Motor neuron (in vitro differentiated cells): ENCODE results near the gene YIPF7. TPM values are rescaled to one million over a fixed set of nuclear protein-coding genes. Genes with fewer than 3 reads are reported as not detected.

Experiments used
- ATAC-seq, 8 experiments: fragments of 200-7000 bp; cut with Tn5 transposase; replicated peaks in 6 of 8; 2 replicates each; pipeline ENCODE4 v1.8.0; 2021; ENCODE audit warnings: mild to moderate bottlenecking in 8 of 8, moderate library complexity in 8 of 8
- H3K27ac ChIP-seq, 2 donors: fragments of 250-450 bp; sonication (Bioruptor Pico); 2 replicates each; pipeline ENCODE4 v1.9.0; 2021; ENCODE audit warnings: antibody characterized with exemption in 2 of 2, mild to moderate bottlenecking in 2 of 2, moderate library complexity in 1 of 2
- H3K4me1 ChIP-seq, 2 donors: fragments of 250-450 bp; sonication (Bioruptor Pico); replicated peaks in 1 of 2; 2 replicates each; pipeline ENCODE4 v1.6.1; 2021; ENCODE audit warnings: antibody characterized with exemption in 2 of 2, mild to moderate bottlenecking in 2 of 2, moderate library complexity in 1 of 2
- H3K4me3 ChIP-seq, 5 donors: fragments of 250-450 bp; sonication (Bioruptor Pico); 2 replicates each; pipeline ENCODE4 v1.9.0; 2021; ENCODE audit warnings: antibody characterized with exemption in 5 of 5, mild to moderate bottlenecking in 5 of 5, moderate library complexity in 4 of 5
- WGBS, 10 experiments: fragments of 450-650 bp; shearing (Covaris generic); methylation state at CpG; one replicate each; pipeline ENCODE4 v1.0.0; 2022; 5-methylcytosine and 5-hydroxymethylcytosine counted together
- in situ Hi-C, 9 experiments: fragments of 400-800 bp; cut with MboI; loops; one replicate each; pipeline ENCODE4 v1.15.0; 2021; ENCODE audit warnings: low sequenced_read_pairs in 9 of 9, low pct_unique_long_range_greater_than_20kb in 2 of 9; ENCODE audit not compliant: unreplicated experiment in 9 of 9
- total RNA-seq, 8 experiments: library from RNA; unstranded; fragments of 300-600 nt; gene quantifications; 2 replicates each; pipeline versions ENCODE4 v1.2.3 to v1.2.4, GENCODE V29; 2022

Gene YIPF7
- total RNA-seq, 8 experiments from 2014 or later: 0.18 to 0.71 (median 0.39) TPM; not detected in 4

DNA sequence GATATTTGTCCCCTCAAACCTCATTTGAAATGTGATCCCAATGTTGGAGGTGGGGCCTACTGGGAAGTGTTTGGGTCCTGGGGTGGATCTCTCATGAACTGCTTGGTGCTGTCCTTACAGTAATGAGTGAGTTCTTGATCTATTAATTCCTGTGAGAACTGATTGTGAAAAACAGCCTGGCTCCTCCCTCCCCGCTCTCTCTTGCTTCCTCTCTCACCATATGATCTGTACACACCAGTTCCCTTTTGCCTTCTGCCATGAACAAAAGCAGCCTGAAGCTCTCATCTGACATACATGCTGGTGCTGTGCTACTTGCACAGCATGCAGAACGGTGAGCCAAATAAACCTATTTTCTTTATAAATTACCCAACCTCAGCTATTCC lies 11.2 kb upstream of the YIPF7 start:
- no peak overlapping the region for H3K27ac ChIP-seq
- in situ Hi-C loops: no loop called here
- peak in 3 of 8 experiments; percentile 56 to 81 (median 74) for ATAC-seq
- no peak overlapping the region for H3K4me3 ChIP-seq
- 14 to 80% (median 38%) methylated on average over 1 to 2 of the region's 2 CpGs; no CpG with 5 or more reads in 2 of the 10 experiments for WGBS, 10 experiments
- H3K4me1 ChIP-seq: no peaks in the 10 kb centered on the region

GRCh38 chr4:44661940-44662622 lies 10.7 kb upstream of the YIPF7 start:
- H3K4me3 ChIP-seq: no peak overlapping the region
- peak in 3 of 8 experiments; percentile 41 to 89 (median 50) for ATAC-seq
- in situ Hi-C loops: no loop called here
- 0 to 86% (median 36%) methylated on average over 1 of the region's 1 CpG; no CpG with 5 or more reads in 3 of the 10 experiments for WGBS, 10 experiments
- no peaks in the 10 kb centered on the region for H3K4me1 ChIP-seq
- H3K27ac ChIP-seq: no peak overlapping the region

- in situ Hi-C loops: no loop called here
- H3K4me3 ChIP-seq: no peak overlapping the region
- no peak for ATAC-seq
- no peaks in the 10 kb centered on the region for H3K4me1 ChIP-seq
- WGBS, 10 experiments: 0 to 73% (median 58%) methylated on average over 2 to 3 of the region's 3 CpGs; no CpG with 5 or more reads in 3 of the 10 experiments
- no peak overlapping the region for H3K27ac ChIP-seq
Measured at GRCh38 chr4:44660396-44660795, 9.0 kb upstream of the YIPF7 start.

- 0 to 100% (median 74%) methylated on average over 1 of the region's 1 CpG; no CpG with 5 or more reads in 2 of the 10 experiments for WGBS, 10 experiments
- no peak overlapping the region for H3K4me3 ChIP-seq
- no peak overlapping the region for H3K27ac ChIP-seq
- no peak for ATAC-seq
- in situ Hi-C loops: no loop called here
- no peaks in the 10 kb centered on the region for H3K4me1 ChIP-seq
Measured at GRCh38 chr4:44652002-44652401, 577 bp upstream of the YIPF7 start.

DNA sequence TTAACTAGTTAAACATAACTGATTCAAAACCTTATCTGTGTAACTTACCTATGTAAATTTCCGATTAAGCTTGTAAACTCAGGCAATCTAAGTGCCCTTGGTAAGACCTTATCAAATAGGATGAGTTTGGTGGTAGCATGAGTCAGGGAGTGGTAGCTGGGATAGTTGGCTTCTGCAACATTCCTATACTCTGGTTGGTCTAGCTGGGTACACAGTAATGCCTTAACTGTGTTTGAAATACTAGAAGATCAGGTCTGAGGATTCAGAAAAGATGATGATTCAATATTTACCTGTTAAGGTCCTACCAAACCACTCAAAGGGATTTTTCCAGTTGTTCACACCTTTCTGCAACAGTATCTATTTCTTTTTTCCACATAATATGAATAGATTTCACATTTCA lies 5.3 kb downstream of the YIPF7 start:
- ATAC-seq: no peak
- Histone ChIP-seq H3K4me3 (no peak overlapping the region), H3K4me1 (no peaks in the 10 kb centered on the region), H3K27ac (no peak overlapping the region)
- in situ Hi-C loops: loop anchor here in 6 of 9 experiments (25.0 kb wide), 3 partner anchors 884 to 1659 kb away; no protein-coding TSS in a partner anchor
- 0 to 100% (median 72%) methylated on average over 1 of the region's 1 CpG; no CpG with 5 or more reads in 2 of the 10 experiments for WGBS, 10 experiments

GRCh38 chr4:44638091-44638490 lies 13.3 kb downstream of the YIPF7 start:
- ATAC-seq: no peak
- H3K4me3 ChIP-seq: no peak overlapping the region
- 23 to 100% (median 82%) methylated on average over 1 to 4 of the region's 4 CpGs for WGBS, 10 experiments
- no peak overlapping the region for H3K27ac ChIP-seq
- in situ Hi-C loops: loop anchor here in 6 of 9 experiments (25.0 kb wide), 3 partner anchors 876 to 1651 kb away; no protein-coding TSS in a partner anchor
- no peaks in the 10 kb centered on the region for H3K4me1 ChIP-seq

DNA sequence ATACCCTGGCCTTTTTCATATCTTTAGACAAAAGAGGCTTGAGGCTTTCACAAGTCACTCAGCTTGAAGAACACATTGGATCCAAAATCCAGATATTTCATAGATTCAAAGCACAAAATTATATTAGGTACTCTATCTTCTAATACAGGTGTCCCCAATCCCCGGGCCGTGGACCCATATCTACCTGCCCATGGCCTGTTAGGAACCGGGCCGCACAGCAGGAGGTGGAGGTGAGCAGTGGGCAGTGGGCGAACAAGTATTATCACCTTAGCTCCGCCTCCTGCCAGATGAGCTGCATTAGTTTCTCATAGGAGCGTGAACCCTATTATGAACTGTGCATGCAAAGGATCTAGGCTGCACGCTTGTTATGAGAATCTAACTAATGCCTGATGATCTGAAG lies 18.7 kb downstream of the YIPF7 start:
- 31 to 98% (median 87%) methylated on average over 2 to 8 of the region's 8 CpGs; no CpG with 5 or more reads in 2 of the 10 experiments for WGBS, 10 experiments

DNA sequence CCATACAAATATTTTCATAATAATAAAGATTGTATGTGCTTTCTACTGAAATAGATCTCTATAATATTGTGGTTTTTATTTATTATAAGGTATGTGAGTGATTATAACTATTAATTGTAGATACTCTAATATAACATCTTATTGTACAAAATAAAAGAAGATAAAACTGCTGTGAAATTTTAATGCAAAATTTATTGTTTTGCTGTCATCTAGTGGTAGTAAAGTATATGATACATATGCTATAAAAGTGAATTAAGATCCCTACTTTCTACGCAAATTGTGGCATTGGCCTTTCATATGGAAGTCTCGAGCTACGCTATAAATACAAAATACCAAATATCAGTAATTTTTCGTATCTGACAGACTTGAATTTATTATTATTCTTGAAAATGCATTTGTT lies 19.3 kb downstream of the YIPF7 start:
- Histone ChIP-seq H3K4me3 (no peak overlapping the region), H3K27ac (no peak overlapping the region), H3K4me1 (no peaks in the 10 kb centered on the region)
- 26 to 100% (median 65%) methylated on average over 1 to 4 of the region's 4 CpGs for WGBS, 10 experiments
- in situ Hi-C loops: loop anchor here in 6 of 9 experiments (25.0 kb wide), 3 partner anchors 870 to 1645 kb away; no protein-coding TSS in a partner anchor
- no peak for ATAC-seq

More for the DNA sequence above, 18.7 kb downstream of the YIPF7 start:
- H3K27ac ChIP-seq: no peak overlapping the region
- in situ Hi-C loops: loop anchor here in 6 of 9 experiments (25.0 kb wide), 3 partner anchors 870 to 1645 kb away; no protein-coding TSS in a partner anchor
- no peaks in the 10 kb centered on the region for H3K4me1 ChIP-seq
- no peak for ATAC-seq
- H3K4me3 ChIP-seq: no peak overlapping the region

DNA sequence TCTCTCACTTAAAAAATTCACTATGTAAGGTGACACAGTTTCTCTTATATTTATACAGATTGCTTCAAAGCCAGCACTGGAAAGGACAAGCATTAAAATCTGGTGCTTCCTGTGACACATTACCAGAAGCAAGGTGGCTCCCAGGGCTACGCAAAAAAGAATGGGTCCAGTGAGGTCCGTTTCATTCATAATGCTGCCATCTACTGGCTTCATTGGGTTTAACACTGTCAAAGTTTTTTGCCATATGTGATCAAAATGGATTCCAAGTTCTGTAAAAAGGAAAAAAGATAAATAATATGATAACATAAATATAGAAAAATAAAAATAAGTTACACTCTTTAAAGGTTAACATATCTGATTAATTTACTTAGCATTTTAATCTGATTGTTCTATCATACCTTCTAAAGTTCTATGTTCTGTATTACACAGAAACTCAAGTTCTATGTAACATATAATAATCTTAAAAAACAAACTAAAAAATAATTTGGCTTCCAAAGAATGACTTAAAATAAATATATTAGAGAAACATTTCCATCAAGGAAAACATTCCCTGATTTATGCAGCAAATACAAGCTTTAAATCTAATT lies 22.1 kb downstream of the YIPF7 start:
- Histone ChIP-seq H3K4me3 (no peak overlapping the region), H3K4me1 (no peaks in the 10 kb centered on the region), H3K27ac (no peak overlapping the region)
- in situ Hi-C loops: loop anchor here in 6 of 9 experiments (25.0 kb wide), 3 partner anchors 867 to 1642 kb away; no protein-coding TSS in a partner anchor
- peak; percentile 38 to 69 (median 62) for ATAC-seq
- WGBS, 10 experiments: 0 to 40% (median 3%) methylated on average over 1 to 2 of the region's 2 CpGs; no CpG with 5 or more reads in 1 of the 10 experiments

DNA sequence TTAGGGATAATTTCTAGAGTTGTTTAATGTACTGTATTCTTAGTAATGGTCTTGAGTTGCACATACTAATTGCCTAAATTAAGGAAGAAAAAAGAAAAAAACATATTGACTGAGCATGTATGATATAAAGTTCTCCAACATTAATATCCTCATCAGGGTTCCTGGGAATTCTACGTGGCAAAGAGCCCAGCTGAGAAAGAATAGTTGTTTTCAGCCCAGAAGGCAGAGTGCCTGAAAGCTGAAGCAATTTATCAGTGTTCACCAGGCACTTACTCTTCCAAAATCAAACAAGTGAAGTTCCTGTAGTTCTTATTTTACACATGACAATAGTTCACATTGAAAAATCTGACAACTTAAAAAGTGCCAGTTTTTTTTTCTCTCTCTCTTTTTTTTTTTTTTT lies 27.7 kb downstream of the YIPF7 start:
- in situ Hi-C loops: no loop called here
- Histone ChIP-seq H3K4me3 (no peak overlapping the region), H3K4me1 (no peaks in the 10 kb centered on the region), H3K27ac (no peak overlapping the region)
- 0 to 86% (median 14%) methylated on average over 1 of the region's 1 CpG; no CpG with 5 or more reads in 1 of the 10 experiments for WGBS, 10 experiments
- no peak for ATAC-seq

DNA sequence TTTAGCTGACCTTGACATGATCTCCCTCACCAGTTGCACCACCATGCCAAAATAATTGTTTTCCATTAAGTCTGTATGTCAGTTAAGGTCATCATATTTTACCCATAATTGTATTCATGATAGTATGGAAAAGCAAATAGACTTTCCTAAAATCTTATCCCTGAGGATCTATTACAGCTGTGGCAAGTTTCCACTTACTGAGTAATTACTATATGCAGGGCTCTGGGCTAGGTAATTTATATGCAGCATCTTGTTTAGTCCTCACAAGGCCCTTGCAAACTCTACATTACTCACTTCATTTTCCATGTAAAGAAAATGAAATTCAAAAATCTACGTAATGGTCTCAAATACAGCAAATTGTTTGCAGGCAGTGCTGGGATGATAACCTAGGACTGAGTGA lies 34.8 kb downstream of the YIPF7 start:
- no peak for ATAC-seq
- in situ Hi-C loops: no loop called here
- H3K4me1 ChIP-seq: no peaks in the 10 kb centered on the region
- H3K4me3 ChIP-seq: no peak overlapping the region
- no peak overlapping the region for H3K27ac ChIP-seq
- 0 to 100% (median 57%) methylated on average over 1 of the region's 1 CpG; no CpG with 5 or more reads in 3 of the 10 experiments for WGBS, 10 experiments

DNA sequence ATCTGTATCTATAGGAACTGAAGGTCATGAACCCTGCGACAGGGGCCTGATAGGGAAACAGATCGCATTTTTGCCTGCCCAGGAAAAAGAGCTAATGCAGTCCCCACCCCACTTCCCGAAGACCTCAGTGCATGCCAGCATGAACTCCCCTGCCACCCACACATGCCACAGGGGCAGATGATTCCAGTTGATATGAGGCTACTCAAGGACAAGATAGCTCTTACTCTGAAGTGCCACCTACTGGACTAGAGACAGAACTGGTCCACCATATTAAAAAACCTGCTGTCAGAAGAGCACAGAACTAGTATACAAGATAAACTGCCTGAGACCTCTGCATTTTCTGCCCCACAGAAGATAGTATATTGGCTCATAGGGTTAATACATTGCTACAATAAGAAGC lies 68.0 kb downstream of the YIPF7 start:
- no peak overlapping the region for H3K4me3 ChIP-seq
- in situ Hi-C loops: no loop called here
- H3K27ac ChIP-seq: no peak overlapping the region
- no peaks in the 10 kb centered on the region for H3K4me1 ChIP-seq
- ATAC-seq: peak in 3 of 8 experiments; percentile 35 to 68 (median 53)
- 0 to 100% (median 100%) methylated on average over 1 to 3 of the region's 3 CpGs; no CpG with 5 or more reads in 5 of the 10 experiments for WGBS, 10 experiments

GRCh38 chr4:44580231-44580630 lies 71.2 kb downstream of the YIPF7 start:
- no peak for ATAC-seq
- no peak overlapping the region for H3K27ac ChIP-seq
- H3K4me3 ChIP-seq: no peak overlapping the region
- in situ Hi-C loops: no loop called here
- no peaks in the 10 kb centered on the region for H3K4me1 ChIP-seq
